ENCODE data around the gene ANKAR. TPM values are rescaled to one million over a fixed set of nuclear protein-coding genes. Genes with fewer than 3 reads are reported as not detected.

The ANKAR gene
- total RNA-seq, 2 experiments from 2014 or later: 3.4 to 4.2 TPM

DNA sequence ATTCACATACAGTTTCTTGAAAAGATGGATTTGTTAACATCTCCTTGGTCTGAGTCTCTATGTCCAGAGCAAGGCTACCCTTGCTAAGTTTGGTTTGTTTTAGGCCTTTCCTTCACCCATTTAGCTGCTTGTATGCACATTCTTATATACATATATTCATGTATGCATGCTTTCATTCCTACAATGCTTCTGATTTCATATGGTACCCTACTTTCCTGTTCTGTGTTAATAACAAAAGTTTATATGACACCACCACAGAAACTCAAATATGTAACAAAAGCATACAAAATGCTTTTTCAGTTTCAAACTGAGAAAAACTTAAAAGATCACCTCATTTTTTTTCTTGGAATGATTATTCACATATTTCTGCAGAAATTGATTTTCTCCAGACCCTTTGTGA is 48.7 kb downstream of the ANKAR start:
- Mint-ChIP-seq H3K27me3 (no peaks in the 10 kb centered on the region), H3K27ac (no peak overlapping the region), H3K4me3 (no peak overlapping the region), H3K36me3 (peaks cover 5% of the 10 kb centered on the region), H3K9me3 (no peaks in the 10 kb centered on the region), H3K4me1 (ENCODE audit: low read depth) (peaks cover 13% of the 10 kb centered on the region)
- DNase-seq: no peak
- intact Hi-C loops (cut with micrococcal nuclease): loop anchor here (1.0 kb wide), 2 partner anchors 61 to 95 kb away; partner anchors contain the start of genes ORMDL1 and PMS1
- ChIA-PET POLR2A (no interaction called here), CTCF (interaction anchor here (0.7 to 1.5 kb wide), 3 partner anchors 40 to 62 kb away, joined by 3 to 6 read pairs (median 3); no protein-coding TSS in a partner anchor)

Other genes with a start within 250 kb of the ANKAR start
- gene WDR75, start 233.2 kb upstream of the ANKAR start, total RNA-seq: 10 to 100 TPM; 66.4 to 68.8 TPM
- gene SLC40A1, start 93.9 kb upstream of the ANKAR start, total RNA-seq: 1 to 10 TPM; 4.7 to 4.8 TPM
- gene ASNSD1, start 13.2 kb upstream of the ANKAR start, total RNA-seq: 10 to 100 TPM; 44.5 to 47.0 TPM
- gene OSGEPL1, start 88.1 kb downstream of the ANKAR start, total RNA-seq: 10 to 100 TPM; 11.1 to 11.7 TPM
- 10 to 100 TPM; 47.0 to 49.8 TPM for gene ORMDL1, start 109.7 kb downstream of the ANKAR start, total RNA-seq
- 10 to 100 TPM; 36.0 to 38.6 TPM for gene PMS1, start 109.8 kb downstream of the ANKAR start, total RNA-seq

All from activated CD4-positive, alpha-beta memory T cell treated with anti-CD3 and anti-CD28 coated beads for 36 hours (primary cell).